WI38 (cell line): ENCODE results near the gene TRIAP1.
"Not testable (repeated sequence)": the region's sequence is repeated elsewhere in the genome, so short reads cannot be mapped to it uniquely, and the experiment has no call there.

Experiments
- H3K4me3 ChIP-seq: 2 replicates; pipeline ENCODE4 v1.5.1; 2011; ENCODE audit warnings: low read depth, mild to moderate bottlenecking, control low read depth, low read length
- TF ChIP-seq, protein P1 (sequence below): IDR thresholded peaks from 2 replicates; pipeline ENCODE4 v1.5.1; 2012; ENCODE audit warnings: low read depth, mild to moderate bottlenecking, control low read depth, low read length

Gene TRIAP1

DNA sequence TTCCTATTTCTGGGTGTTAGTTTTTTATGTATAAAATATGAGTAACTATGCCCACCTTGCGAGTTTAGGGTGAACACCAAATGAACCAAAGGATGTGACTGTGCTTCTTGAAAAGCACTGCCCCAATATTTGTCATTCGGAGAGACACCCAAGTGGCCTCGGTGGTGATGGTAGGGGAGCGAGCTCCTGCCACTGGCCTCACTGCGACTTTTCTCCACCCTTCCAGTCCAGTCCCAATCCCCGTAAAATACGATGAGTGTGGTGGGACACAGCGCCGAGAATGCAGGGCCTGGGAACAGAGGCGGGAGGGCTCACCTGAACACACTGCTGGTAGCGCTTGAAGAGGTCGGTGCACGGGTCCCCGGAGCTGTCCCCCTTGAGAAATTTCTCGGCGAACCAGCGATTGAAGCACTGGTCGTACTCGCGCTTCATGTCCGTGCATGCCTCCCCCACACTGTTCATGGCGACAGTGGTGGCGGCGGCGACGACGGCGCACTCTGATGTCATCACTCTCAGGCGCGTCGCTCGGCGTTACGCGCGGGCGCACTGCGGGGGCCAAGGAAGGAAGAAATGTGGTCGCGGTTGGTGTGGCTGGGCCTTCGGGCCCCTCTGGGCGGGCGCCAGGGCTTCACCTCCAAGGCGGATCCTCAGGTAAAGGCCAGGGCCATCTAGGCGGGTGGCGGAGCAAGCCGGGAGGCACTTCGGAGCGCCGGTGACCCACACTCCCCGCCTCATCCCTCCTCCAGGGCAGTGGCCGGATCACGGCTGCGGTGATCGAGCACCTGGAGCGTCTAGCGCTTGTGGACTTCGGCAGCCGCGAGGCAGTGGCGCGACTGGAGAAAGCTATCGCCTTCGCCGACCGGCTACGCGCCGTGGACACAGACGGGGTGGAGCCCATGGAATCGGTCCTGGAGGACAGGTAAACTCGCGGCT, at the start of gene TRIAP1, which contains the start of gene GATC:
TRIAP1 (minus strand) TSS at position 474 of the 933 bp plus-strand sequence; CDS start at position 462, 12 bp downstream.
GATC (plus strand) TSS at position 534 of the 933 bp plus-strand sequence; CDS start at position 571, 37 bp downstream.
- TF ChIP-seq, protein P1, sequence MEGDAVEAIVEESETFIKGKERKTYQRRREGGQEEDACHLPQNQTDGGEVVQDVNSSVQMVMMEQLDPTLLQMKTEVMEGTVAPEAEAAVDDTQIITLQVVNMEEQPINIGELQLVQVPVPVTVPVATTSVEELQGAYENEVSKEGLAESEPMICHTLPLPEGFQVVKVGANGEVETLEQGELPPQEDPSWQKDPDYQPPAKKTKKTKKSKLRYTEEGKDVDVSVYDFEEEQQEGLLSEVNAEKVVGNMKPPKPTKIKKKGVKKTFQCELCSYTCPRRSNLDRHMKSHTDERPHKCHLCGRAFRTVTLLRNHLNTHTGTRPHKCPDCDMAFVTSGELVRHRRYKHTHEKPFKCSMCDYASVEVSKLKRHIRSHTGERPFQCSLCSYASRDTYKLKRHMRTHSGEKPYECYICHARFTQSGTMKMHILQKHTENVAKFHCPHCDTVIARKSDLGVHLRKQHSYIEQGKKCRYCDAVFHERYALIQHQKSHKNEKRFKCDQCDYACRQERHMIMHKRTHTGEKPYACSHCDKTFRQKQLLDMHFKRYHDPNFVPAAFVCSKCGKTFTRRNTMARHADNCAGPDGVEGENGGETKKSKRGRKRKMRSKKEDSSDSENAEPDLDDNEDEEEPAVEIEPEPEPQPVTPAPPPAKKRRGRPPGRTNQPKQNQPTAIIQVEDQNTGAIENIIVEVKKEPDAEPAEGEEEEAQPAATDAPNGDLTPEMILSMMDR = no peak
- H3K4me3 ChIP-seq = peak within 1 kb of the TSS; percentile 100

DNA sequence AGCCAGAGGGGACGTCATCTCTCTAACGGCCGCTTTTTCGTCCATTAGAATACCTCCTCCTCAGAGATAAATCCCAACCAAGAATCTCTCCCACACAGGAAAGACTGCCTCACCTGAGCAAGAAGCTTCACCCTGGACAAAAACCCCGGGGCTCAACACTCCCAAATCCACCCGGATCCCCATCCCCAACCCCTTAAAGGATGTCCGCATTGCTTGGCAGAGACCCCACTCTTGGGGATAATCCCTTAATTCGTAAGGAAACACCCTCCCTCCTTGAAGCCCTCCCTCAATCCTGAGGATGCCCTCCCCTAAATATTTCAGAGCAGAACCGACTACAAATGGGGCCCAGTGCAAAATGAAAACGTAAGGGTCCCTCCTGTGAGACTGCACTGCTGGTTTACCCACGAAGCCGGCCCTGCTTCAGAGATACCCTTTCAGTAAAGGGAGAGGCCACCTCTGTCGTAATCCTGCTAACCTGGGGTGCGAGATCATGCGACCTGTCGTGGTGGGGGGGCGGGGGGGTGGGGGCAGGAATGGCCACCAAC, 49.1 kb upstream of the TRIAP1 start:
- peak overlapping the region; percentile 91 for H3K4me3 ChIP-seq
- TF ChIP-seq, protein P1 = no peak

DNA sequence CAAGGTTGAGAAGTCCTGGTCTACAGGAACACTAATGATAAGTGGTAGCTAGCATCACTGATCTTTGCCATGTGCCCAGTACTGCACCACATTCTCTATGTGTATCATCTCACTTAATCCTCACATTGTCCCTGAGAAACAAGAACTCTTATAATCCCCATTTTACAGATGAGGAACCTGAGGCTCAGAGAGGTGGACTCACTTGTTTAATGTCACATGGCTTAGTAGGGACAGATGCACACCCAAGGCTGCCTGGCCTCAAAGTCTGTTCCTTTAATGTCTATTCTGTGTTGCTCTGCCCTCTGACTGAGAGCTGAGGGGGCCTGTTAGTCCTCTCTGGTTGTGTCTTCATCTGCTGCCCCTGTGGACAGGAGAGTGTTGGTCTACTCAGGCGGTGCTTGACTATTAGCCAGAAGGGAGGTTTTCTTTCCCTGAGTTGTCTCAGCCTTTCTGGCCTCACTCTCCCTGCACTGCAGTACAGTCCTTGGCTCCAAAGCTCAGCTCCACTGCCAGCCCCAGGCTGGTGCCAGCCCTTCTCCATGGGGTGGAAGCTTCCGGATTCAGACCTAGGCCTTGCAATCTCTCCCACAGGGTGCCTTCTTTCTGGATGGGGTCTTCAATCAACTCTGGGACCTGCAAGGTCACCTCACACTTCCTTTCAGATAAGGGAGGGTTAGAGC, 44.8 kb upstream of the TRIAP1 start:
- TF ChIP-seq, protein P1 = no peak
- H3K4me3 ChIP-seq = no peak overlapping the region

DNA sequence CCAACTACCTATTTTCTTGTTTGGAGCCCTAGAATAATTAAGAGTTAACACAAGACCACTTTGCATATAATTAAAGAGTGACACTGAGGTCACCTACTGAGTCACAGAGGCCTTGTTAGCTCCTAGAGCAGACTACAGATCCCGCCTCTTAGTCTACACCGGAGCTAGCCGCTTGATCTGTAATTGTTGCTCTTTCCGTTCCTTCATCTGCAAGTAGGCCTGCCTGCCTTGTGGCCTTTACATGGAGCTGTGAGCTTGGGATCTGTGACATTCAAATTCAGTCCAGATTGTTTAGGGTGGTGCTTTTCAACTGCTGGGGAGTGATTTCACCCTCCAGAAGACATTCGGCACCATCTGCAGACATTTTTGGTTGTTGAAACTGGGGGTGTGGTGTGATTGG, 44.1 kb upstream of the TRIAP1 start:
- no peak overlapping the region for H3K4me3 ChIP-seq
- TF ChIP-seq, protein P1 = no peak

DNA sequence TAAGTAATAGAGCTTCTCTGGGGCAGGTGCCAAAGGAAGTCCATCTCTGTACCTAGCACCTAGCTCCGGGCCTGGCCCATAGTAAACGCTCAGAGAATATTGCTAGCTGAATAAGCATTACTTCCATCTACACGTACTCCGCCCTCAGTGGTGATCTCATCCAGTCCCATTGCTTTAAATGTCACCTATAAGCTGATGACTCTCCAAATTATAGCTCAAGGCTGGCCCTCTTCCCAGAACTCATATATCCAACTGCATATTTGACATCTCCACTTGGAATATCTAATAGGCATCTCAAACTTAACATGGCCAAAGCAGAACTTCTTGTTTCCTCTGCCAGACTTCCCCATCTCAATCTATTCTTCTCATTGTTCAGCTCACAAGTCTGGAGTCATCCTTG, 42.8 kb upstream of the TRIAP1 start:
- H3K4me3 ChIP-seq = no peak overlapping the region
- TF ChIP-seq, protein P1 = no peak

DNA sequence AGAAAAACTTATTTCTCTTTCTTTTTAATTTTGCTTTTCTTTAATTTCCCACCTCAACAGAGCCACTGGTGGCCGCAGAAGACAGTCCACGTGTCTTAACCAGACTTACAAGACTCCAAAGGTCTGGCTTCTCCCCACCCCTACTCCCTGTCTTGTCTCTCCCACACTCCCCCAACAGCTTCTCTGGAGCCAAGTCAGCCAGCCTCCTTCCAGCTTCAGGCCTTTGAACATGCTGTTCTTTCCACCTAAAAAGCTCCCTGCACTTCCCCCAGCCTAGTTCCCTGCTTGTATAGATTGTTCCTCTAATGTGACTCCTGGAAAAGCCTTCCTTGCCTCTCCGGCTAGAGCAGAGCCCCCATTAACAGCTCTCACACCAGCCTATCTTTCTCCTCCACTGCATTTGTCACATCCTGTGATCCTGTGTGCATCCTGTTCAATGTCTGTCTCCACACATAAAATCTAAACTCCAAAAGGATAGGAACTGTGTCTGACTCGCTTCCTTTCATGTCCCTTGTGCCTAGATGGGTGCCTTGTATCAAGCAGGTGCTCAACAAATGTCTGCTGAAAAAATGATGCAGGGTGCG, 42.0 kb upstream of the TRIAP1 start:
- TF ChIP-seq, protein P1 = no peak
- no peak overlapping the region for H3K4me3 ChIP-seq

DNA sequence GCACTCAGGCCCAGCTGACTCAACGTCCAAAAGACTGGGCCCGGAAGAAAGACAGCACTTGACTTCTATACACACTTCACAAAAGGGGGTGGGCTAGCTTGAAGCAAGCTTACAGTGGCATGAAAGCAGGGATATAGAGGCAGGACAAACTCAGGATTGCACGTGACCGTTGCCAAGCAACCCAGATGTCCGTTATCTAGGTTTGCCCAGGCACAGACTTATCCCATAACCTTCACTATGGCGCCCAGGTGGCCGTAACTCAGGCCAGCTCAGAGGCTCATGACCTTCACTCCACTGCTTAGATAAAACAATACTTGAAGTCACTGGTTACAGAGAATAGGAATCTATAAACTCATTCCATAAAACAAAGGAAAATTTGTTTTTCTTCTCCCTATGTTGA, 41.4 kb upstream of the TRIAP1 start:
- not testable (repeated sequence) for H3K4me3 ChIP-seq
